HG03575 (cell line): ENCODE measurements around the gene FAM124A.

Source experiments
- ATAC-seq: cut with Tn5 transposase; IDR thresholded peaks from one replicate; pipeline ENCODE4 v1.9.1; 2021; ENCODE audit not compliant: unreplicated experiment, insufficient number of reproducible peaks, low FRiP score; ENCODE audit errors: extremely low read depth

Gene FAM124A

DNA sequence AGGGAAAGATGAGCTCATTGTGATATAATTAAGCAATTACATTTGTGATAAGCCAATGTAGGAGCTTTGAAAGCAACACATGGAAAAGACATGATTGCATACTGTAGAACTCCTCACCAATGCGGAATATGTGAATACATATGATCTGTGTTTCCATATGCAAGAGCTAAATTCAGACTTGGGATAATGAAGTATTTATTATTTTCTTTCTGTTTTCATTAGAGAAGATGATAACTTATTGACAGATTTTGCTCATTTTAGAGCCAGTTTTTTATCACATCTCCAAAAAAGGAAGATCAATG is 14.2 kb downstream of the FAM124A start:
- ATAC-seq, result no peak

DNA sequence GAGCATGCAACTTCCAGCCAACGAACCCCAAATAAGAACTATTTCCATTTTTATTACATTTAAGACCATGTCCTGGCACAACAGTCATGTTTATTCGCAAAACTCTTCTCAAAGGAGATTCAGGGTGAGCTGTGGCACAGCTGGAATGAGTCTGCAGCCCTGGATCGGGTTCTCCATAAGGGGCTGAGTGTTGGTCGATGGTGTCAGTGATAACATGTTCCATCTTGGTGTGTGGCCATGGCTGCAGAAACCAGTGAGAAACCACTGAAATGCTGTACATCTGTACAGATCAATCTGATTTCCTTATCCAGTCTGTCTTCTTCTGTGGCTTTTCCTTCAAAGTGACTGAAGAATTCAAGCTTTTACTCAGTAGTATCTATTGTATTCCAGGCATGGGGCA is 15.2 kb downstream of the FAM124A start:
- ATAC-seq, result no peak

- ATAC-seq, result no peak
Measured at GRCh38 chr13:51237887-51238286, 15.7 kb downstream of the FAM124A start.

DNA sequence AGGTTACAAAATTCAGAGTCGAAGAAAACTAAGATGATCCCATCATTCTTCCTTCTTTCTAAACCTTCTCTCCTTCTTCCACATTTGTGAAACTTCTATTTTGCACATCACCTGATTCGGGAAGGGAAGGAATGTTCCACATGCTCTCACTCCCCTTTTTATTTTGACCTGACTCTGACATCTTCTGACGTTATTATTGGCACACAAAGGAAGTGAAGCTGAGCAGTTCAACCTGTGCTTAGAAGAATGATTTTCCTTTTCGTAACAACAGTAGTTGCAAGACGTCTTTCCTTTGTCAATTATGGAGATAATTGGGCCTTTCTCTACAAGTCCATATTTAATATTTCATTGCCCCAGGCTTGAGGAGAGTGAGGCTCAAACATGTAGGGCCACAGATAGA is 18.0 kb downstream of the FAM124A start:
- no peak for ATAC-seq

GRCh38 chr13:51240958-51241357 is 18.8 kb downstream of the FAM124A start:
- no peak for ATAC-seq

GRCh38 chr13:51241720-51242119 is 19.5 kb downstream of the FAM124A start:
- ATAC-seq, result no peak

DNA sequence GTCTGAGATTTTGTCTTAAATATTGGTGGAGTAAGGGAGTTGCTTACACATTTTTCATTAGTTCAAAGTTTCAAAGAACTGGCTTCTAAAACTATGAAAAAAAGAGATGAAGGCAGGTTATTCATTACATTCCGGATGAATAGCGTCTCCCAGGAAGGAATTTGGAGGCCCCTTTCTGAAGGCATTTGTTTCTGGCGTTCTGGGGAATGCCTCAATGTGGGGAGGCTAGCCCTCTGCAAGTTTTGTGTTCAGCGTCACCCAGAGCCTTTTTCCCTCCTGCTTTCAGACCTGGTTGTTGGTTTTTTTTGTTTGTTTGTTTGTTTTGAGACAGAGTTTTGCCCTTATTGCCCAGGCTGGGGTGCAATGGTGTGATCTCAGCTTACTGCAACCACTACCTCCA is 21.0 kb downstream of the FAM124A start:
- no peak for ATAC-seq

DNA sequence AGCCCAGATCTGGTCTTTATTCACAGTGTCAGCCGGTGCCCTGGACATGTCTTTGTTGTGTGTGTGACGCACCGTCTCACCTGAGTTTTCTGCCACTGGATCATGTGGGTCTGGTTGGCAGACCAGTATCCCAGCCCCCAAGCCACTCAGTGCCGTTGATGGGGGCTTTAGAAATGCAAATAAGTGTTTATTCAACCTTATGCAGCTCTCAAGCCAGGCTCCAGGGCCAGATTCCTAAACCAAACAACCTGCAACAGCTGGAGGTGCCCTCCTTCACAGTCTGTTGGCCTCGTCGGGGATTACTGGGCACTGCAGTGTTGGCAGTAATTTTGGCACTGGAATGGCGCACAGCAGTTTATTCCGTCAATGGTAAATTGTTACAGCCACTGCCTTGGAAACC is 21.6 kb downstream of the FAM124A start:
- no peak for ATAC-seq

- no peak for ATAC-seq
Measured at GRCh38 chr13:51244637-51245405, 22.6 kb downstream of the FAM124A start.

GRCh38 chr13:51245583-51245982 is 23.4 kb downstream of the FAM124A start:
- ATAC-seq, result no peak

DNA sequence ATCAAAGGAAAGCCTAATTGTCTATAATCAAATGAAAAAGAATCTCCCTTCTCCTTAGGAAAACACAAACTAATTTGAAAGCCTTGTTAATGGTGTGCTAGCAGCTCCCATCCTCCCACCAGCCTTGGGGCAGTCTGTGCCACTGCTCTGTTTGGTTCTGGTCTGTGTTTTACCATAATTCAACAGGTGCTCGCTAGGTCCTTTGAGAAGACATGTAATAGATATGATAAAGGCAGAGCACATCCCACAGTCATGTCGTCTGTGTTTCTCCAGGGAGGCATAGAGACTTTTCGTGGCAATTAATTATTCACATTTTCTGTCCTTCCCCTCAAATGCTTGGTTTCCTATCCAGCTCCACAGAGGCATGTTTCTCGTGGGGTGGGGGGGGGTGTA is 23.8 kb downstream of the FAM124A start:
- ATAC-seq, result no peak

DNA sequence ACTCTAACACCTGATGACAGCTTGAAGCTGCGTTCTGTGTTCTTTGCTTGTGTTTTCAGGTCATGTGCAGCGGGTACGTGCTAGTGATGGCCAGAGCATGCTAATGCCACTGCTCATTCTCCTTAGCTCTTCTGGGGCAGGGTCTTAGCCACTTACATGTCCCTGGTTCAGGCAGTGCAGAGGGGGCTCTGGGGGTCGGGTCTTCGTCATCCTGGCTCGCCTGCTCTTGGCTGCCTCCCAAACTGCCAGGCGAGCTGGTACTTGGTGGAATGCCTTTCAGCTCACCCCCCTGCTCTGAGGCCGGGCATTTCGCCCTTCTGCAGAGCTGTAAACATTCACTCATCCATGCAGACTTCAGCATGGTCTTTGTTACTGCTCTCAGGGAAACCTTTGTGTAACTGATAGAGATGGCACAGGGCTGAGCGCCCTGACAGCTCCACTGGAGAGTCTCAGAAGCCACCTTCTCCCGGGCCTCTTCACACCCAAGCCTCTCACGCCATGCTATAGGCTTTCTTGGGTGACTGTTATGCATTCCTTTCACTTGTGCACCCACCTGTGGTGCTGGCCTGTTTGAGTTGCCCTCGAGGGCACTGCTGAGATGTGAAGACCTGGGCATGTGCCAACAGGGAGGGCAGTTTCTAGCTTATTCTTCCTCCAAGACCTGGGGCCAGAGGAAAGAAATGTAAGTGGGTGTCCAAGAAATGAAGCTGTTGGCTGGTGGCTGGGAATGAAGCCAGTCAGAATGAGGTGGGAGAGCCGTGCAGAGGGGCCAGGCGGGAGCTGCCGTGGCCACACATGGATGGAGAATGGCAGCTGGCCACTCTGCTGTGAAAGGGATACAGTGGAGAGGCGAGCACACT is 24.4 kb downstream of the FAM124A start:
- no peak for ATAC-seq

DNA sequence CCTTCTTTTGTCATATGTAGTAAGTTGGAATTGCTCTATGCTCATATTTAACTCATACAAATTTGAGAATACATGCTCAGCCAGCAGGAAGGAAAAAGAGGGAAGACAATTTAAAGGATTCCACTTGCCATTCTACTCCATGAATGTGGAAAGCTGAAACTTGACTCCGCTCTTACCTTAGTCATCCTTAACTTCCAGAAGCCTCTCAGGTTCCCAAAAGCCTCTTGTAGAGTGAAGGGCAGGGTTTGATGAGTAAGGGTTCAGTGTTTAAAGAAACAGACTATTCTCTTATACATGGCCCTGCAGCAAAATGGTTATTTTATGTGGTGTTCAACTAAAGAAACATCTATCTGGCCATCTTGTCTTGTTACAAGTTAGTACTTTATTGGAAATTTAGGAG is 27.1 kb downstream of the FAM124A start:
- no peak for ATAC-seq

GRCh38 chr13:51249770-51250741 is 27.9 kb downstream of the FAM124A start:
- ATAC-seq, result no peak

DNA sequence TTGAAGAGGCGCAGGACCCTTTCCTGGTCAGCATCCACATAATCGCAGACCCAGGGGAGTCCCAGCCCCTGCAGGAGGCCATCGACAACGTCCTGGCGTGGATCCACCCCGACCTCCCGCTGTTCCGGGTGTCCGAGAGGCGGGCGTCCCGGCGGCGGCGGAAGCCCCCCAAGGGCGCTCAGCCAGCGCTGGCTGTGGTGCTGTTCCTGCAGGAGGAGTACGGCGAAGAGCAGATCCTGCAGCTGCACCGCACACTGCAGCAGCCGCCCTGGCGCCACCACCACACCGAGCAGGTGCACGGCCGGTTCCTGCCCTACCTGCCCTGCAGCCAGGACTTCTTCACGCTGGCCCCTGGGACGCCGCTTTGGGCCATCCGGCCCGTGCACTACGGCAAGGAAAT is 29.3 kb downstream of the FAM124A start:
- ATAC-seq, result no peak

DNA sequence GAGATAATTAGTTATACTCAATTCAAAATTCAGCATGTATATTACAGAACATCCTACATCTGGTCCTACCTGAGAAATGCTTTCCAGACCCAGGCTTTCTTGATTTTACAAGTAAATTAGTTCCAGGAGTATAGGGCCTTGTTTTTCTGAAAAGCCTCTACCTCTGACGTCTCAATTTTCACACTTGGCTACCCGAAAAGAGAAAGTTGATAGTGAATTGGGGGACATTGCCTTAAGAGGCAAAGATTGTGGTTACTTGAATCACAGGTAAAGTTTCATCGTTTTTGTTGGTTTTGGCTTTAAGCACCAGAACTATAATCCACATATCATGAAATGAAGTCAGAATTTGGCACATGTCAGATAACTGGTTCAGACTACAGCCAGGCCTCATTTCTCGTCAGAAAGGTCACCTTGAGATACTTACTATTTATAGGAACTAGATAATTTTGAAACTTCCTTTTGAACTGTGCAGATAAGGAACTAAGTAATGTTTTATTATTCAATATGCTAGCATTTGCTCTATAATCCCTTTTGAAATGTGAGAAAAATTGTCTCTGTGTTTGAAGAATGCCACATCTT is 30.8 kb downstream of the FAM124A start:
- no peak for ATAC-seq

GRCh38 chr13:51255556-51255955 is 33.4 kb downstream of the FAM124A start:
- ATAC-seq, result no peak

GRCh38 chr13:51257187-51257586 is 35.0 kb downstream of the FAM124A start:
- no peak for ATAC-seq
